Activated T-cell treated with anti-CD3 and anti-CD28 coated beads for 48 hours (primary cell): Measurements from ENCODE around the gene OPN3.

Experiments
- DNase-seq: peaks from one replicate; pipeline ENCODE4 v3.0.0-alpha.2; 2020; ENCODE audit warnings: low read depth

Gene OPN3

DNA sequence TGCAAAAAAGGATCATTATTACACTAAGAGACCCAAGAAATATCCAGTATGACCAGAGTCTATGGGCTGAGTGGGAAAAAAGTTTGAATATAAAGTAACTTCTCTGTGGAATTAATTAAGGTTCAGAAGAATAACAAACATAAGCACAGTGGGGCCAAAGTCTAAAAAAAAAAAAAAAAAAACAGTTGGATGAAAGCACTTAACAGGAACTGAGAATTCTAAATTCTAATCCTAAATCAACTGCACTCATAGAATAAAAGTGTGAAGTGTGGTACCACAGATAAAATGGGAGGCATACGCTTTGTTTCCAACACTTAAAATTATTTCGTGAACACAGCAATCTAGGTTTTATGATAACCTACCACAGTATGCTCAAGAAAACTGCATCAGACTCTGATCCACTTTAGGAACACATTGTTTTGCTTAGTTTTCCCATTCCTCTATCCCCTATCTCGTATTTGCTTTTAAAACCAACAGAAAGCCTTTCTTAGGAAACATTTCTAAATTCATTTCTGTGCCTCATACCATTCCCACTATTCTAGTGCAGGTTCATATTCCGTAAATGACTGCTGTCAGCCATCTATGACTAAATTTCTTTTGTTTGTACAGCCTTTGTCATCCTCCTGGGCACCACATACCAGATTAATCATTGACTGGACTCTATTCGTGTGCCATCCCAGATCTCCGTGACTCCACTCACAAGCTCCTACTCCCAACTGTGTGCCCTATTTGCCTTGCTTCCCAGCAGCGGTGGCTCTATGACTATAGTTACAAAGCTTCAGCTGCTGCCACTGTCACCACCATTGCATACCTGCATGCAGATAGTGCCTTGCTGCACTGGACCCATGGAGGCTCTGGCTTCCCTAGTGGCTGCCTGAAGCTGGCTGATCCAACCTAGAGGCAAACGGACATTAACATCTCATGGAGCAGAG is 24.9 kb downstream of the OPN3 start:
- no peak for DNase-seq

DNA sequence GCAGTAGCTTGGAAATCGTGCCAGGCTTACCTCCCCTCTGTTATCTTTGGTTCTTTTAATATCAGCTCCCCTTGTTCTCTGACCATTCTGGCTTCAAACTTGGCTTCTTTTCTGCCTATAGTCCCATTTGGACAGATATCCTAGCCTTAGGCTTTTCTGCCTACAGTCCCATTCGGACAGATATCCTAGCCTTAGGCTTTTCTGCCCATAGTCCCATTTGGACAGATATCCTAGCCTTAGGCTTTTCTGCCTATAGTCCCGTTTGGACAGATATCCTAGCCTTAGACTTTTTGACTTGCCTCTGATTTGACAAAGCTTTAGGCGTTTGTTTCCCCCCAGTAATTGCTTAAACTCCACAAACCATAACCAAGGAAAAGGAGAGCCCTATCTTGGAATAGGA is 25.6 kb downstream of the OPN3 start:
- DNase-seq = no peak

DNA sequence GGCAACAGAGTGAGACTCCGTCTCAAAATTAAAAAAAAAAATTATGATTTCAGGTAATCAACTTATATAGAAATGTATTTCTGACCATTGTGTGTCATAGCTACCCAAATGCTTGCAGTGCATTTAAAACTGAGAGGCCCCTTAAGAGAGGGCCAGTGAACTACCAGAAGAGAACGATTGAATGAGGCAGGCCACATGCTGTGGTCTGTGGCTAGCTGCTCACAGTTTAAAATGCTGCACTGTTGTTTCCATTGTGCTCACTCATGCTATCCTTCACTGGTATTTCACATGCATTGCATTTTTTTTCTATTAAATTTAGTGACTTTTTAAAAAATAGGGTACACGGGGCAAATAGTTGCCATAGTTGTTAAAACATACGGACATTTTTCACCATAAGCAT is 26.0 kb downstream of the OPN3 start:
- DNase-seq = no peak

DNA sequence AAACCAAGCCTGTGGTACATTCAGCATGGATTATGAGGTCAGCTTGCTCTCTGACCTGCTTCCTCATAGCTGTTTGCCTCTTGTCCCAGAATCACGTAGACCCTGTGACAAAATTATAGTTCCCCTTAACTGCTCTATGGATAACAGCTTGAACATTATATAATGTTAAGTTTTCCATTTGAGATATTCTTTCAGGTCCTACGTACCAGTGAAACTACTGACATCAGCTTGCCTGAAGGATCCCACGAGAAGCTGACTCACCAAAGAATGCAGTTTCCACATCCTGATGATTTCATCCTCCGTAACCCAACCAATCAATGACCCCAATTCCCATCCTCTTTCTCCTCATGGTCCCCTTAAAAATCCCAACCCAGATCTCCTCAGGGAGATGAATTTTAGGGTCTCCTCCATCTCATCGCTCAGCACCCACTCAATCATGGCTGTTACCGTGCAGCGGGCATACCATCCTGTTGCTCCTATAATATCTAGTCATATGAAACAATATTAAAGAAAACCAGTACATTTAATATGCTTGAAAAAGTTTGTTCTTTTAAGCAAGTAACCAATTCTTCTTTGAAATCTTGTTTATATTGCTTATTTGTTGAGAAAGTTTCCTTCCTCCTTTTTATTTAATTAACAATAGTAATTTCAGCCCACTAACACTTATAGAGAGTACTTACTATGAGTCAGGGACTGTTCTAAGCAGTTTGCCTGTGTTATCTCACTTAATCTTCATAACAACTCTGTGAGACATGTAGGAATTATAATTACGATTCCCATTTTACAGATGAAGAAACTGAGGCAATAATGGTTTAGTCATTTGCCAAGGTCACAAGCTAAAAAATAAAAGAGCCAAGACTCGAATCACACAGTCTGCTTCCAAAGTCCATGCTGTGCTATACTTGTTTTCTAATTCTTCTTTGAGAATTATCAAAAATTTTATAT is 27.4 kb downstream of the OPN3 start:
- no peak for DNase-seq

DNA sequence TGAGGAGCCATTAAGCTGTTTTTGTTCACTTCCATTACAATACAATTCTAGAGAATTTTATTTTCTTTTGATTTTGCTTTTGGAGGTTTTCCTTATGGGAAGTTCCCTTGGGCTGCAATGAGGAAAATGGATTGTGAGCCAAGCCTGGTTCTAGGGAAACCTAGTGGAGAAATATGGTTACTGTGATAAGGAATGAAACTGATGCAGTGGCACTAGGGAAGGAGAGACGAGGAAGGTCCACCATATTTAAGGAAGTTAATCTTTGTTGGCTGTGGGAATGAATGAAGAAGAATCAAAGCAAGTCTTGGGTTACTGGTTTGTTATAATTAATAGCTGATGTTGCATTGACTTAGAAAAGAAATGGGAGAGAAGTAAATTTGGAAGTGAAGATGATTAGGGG is 28.4 kb downstream of the OPN3 start:
- no peak for DNase-seq

DNA sequence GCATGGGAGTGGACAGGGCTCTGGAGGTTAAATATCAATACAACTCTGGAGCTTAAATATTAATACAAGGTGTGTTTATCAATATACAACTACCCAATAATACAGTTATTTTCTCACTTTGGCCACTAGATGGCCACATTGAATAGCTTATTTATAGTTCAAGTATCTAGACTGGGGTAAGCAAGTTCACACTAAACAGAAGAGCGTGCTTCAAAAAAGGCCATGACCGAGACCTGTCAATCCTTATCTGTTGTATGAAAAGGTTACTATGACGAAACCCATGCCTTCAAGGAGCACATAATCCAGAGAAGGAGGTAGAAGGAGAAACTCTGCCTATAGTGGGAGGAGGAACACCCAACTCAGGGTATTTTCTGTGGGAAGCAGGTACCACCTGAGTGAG is 29.1 kb downstream of the OPN3 start:
- no peak for DNase-seq

DNA sequence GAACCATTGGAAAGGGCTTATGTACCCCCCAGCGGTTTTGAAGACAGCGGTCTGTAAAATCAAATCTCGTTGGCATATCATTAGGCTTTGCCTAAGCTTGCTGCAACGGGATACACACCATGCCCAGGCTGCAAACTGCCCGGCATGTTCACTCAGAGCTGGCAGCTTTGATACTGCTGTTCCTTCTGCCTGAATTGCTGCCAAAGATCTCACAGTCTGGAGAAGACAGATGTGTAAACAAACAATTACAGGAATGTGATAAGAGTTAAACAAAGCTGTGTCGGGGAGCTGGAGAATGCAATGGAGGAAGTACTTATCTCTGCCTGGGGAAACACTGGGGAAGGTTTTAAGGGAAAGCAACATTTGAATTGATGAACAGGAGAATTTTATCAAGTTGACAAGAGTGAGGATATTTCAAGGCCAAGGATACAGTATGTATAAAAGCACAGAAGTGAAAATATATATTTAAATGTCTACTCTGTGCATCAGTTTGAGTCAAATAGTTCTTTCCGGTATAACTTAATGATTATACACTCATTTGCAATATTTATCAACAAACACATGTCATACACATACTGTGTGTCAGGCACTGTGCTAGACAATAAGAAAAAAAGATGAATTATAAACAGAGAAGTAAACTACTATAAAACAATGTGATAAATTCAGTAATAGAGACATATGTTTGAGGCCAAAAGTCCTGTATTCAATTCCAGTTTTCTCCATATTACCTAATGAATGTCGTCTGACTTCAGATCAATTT is 29.9 kb downstream of the OPN3 start:
- no peak for DNase-seq

DNA sequence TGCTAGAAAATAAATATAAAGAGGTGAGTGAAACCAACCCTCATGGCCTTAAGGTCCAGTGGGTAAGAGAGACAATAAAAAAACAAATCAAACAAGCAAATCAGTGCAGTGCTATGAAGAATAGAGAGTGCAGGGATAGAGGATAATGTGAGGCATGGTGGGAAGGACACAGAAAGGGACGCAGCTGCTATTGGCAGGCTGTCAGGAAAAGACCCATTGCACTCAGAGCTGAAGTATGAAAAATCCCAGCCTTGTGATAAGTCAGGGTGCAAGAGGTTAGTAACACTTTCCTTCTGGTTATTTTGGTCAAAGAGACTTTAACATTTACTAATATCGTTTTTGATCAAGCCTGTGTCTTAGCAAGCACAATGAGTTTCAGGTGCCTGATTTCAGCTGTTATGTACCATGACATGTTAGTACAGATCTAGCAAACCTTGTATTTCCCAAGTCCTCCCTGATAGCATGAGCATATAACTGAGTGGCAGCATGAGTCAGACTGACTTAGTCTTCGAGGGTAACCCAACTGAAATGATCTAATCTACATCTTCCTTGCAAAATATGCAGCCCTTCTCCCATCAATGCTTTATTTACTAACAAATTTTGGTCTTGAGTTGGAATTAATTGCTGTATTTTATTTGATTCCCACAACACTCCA is 31.7 kb downstream of the OPN3 start:
- DNase-seq = no peak

DNA sequence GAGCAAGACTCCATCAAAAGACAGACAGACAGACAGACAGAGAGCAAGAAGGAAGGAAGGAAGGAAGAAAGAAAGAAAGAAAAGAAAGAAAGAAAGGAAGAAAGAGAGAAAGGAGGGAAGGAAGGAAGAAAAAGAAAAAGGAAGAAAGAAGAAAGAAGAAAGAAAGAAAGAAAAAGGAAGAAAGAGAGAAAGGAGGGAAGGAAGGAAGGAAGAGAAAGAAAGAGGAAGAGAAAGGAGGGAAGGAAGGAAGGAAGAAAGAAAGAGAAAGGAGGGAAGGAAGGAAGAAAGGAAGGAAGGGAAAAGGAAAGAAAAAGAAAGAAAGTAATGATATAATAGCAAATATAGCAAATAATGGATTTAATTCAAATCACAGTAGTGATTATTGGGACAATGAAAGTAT is 32.7 kb downstream of the OPN3 start:
- no peak for DNase-seq

DNA sequence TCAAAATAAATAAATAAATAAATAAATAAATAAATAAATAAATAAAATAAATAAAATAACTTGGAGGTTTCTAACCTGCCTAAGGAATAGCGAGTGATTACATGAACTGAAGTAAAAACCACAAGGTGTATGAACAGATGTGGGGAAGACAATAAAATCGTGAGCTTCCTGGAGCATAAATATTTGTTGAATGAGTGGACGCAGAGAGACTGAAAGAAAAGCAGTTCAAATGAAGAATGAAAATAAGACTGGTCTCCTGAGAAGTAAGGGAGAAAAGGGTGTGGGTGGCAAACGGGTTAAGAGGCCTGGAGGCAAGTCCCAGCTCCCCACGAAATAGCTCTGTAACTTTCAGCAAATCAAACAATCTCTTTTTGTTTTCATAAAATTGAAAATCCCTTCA is 33.6 kb downstream of the OPN3 start:
- no peak for DNase-seq

DNA sequence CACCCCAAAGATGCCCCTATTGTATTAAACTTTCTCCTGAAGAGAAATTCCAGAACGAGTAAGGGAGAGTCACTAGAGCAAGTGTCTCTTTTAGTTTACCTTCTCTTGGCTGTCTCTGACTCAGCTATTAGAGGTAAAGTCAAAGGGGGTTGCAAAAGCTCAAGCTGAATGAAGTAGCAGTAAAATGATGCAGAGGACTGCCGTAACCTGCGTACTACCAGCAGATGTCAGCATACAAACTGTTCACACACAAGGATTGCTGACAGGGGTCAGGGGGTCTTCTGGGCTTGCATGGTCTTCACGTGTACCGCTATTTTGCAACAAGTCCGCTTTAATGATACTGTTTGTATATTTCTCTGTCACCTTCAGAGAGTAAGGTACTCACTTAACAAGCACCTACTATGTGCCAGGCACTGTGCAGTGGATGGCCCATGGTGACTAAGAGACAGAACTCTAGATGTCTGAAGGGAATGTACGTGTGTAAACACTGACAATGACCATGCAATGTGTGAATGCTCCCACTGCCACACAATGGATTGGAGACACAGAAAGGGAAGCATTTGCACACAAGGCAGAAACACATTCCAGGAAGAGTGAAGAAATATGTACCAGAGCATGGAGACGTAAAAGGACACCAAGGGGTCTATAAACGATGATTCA is 34.9 kb downstream of the OPN3 start:
- no peak for DNase-seq

DNA sequence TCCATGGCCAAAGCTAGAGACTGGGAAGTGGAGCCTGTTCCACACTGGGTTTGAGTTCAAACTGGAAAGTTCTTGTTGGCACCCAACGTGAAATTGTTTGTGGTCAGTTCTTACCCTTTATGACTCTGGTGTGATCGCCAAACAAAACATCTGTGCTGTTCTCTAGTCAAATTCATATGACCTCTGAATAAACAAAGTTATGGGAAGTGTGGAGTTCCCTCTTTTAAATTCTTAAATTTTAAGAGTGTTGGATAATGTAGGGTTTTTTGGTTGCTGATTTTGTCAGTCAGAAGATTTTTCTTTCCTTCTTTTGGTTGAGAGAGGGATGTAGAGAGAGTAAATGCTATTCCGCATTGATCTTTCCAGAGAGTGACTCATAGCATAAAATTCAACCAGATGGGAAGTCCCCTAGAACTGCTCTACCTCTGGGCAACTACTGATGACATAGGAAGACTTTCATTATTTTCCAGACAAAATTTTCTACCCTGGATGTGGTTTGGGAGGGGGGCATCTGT is 36.4 kb downstream of the OPN3 start:
- DNase-seq = no peak

DNA sequence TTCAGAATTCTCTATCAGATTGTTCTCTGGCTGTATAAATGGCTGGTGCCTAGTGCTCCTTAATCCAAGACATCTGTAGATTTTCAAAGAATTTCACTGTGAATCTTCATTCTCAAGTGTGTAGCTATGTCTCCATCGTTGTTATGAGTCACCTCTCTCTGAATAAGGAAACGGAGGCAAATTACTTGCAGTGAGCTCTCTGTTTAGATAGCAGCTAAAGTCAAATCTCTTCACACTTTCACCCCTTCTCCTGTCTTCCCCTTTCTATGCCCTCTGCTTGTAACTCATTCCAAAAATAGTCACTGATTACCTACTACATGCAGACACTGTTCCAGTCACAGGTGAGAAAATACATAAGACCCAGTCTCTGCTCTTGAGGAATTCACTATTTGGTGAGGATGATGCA is 39.7 kb downstream of the OPN3 start:
- DNase-seq = no peak

DNA sequence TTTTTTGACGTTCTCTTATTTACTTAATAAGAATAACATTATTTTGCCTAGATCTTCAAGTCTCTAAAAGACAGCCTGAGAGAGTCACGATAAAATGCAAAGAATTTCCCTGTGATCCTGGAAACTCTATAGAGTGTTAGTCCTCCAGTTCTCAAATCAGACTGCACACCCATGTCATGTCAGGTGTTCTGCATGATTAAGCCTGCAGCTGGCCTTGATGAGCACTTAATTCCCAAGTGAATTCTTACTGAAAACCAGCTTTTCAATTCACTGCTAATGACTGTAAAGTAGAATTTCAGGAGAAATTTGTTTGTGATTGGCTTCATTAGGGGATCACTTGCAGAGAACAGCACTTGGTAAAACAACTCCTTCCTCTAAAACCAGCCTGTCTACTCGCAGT is 41.9 kb downstream of the OPN3 start:
- no peak for DNase-seq

DNA sequence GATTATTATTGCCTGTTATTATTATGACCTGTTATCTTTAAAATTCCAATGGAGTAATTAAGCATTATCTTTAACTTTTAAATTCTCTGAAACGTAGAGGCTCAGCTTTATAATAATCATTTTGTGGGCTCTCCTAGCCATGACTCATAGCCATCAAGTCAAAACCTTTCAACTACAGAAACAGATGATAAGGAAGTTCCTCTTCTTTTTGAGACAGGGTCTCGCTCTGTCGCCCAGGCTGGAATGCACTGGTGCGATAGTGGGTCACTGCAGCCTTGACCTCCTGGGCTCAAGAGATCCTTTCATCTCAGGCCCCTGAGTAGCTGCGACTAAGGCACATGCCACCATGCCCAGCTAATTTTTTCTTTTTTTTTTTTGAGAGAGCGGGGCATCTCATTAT is 43.5 kb downstream of the OPN3 start:
- DNase-seq = no peak

DNA sequence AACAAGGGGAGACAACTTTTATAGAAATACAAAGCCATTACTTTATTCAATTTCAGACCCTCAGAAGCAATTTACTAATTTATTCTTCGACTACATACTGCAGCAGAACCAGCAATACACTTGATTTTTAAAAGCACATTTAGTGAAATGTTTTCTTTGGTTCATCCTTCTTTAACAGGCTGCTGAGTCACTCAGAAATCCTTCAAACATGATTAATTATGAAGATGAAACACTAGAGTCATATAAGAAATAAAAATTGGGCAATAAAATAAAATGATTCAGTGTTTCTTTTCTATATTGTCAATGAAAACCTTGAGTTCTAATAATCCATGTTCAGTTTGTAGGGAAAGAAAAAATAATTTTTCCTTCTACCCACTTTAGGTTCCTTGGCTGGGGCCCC is 47.0 kb downstream of the OPN3 start:
- no peak for DNase-seq

DNA sequence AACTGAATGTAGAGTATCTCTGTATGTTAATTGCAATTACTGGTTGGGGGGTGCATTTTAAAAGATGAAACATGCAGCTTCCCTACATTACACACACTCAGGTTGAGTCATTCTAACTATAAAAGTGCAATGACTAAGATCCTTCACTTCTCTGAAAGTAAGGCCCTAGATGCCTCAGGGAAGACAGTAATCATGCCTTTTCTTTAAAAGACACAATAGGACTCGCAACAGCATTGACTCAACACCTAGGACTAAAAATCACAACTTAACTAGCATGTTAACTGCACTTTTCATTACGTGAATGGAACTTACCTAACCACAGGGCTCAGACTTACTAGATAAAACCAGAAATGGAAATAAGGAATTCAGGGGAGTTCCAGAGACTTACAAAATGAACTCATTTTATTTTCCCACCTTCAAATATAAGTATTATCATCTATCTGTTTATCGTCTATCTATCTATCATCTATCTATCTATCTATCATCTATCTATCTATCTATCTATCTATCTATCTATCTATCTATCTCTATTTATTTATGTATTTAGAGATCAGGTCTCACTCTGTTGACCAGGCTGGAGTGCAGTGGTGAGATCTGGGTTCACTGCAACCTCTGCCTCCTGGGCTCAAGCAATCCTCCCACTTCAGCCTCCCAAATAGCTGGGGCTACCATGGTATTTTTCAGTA is 47.8 kb downstream of the OPN3 start:
- no peak for DNase-seq

DNA sequence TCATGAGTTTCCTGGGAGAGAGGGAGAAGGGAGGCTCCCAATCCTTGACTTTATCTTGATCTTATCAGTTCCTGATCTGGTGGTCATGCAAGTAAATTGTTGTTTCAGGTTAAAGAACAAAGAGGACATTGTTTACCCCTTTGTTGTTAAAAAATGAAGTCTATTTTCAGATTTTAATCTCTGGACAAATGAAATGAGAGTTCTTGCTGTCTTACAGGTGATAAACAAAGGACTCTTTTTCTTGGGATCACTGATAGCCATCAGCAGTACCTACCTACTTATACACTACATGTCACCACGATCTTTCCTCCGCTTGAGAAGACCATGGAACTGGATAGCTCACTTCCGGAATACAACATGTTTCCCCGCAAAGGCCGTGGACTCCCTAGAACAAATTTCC is 48.4 kb downstream of the OPN3 start:
- no peak for DNase-seq

DNA sequence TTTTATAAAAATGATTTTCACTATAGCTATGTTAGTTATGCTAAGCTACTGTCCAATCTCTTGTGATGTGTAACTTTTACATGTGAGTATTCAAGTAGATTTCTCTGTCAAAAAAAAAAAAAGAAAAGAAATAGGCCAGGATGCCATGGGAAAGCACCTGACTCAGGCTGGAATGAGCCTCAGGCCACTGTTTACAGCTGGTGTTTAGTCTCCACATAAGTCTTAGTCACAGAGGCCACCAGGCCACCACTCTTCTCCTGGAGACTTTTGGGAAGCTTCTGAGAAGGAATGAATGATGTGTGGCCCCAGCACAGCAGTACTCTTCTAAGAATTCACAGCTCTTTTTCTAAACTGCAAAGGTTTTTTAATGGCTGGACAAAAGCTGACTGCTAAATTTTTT is 48.9 kb downstream of the OPN3 start:
- no peak for DNase-seq

DNA sequence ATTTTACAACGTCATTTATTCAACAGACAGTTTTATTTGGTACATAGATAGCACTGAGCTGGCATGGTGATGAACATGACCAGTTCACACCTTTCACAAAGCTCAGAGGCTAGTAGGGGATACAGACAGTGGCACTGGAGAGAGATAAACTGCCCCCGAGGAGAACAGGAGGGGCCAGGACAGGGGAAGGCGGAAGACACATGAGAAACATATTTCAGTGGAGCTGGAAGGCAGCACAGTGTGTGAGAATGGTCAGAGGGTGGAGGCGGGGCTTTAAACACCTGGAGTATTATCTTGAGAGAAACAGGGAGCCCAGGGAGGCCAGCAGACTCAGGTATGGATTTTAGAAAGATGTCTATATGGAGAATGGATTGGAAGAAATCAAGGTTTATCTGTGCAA is 49.5 kb downstream of the OPN3 start:
- DNase-seq = no peak
